ENCODE data around the gene MYDGF. TPM values are rescaled to one million over a fixed set of nuclear protein-coding genes. Genes with fewer than 3 reads are reported as not detected.
A peak's percentile ranks its signal among the peaks of the same experiment; 100 is the strongest.
"Not testable (repeated sequence)": the region's sequence is repeated elsewhere in the genome, so short reads cannot be mapped to it uniquely, and the experiment has no call there.

The MYDGF gene
- total and polyA plus RNA-seq, 2 experiments from 2014 or later, result 207 to 591 TPM

GRCh38 chr19:4684312-4685095, 14.4 kb upstream of the MYDGF start:
- TF ChIP-seq EZH2 (IDR thresholded peaks at IDR 0.05; ENCODE audit: insufficient read depth, poor library complexity, severe bottlenecking), result no peak
- TF ChIP-seq EZH2phosphoT487 (IDR thresholded peaks at IDR 0.05; ENCODE audit: insufficient read depth, low read depth), result no peak
- Histone ChIP-seq H3K4me2 (ENCODE audit: unreplicated experiment) (no peak overlapping the region), H2AFZ (no peak overlapping the region), H3K4me3 (no peak overlapping the region), H3F3A (ENCODE audit: insufficient read depth) (no peaks in the 10 kb centered on the region), H3K9me3 (ENCODE audit: low read depth) (no peaks in the 10 kb centered on the region), H3K36me3 (ENCODE audit: low read depth) (peaks cover 3% of the 10 kb centered on the region; the same call in 1 of the 2 replicates), H3K27me3 (replicated peaks; ENCODE audit: insufficient read depth) (no peaks in the 10 kb centered on the region), H3K9me2 (ENCODE audit: insufficient read depth) (no peaks in the 10 kb centered on the region), H3K79me2 (ENCODE audit: insufficient read depth) (no peaks in the 10 kb centered on the region), H3K9ac (no peak overlapping the region), H4K20me1 (ENCODE audit: insufficient read depth) (no peaks in the 10 kb centered on the region), H3K4me1 (ENCODE audit: insufficient read depth) (no peaks in the 10 kb centered on the region), H3K27ac (no peak overlapping the region)
- no peak for DNase-seq
- in situ Hi-C loops (cut with MboI), result no loop called here
- WGBS, 2 experiments (ENCODE audit: low coverage in 1 of 2, low lambda C conversion rate in 2 of 2, missing lambda C conversion rate in 2 of 2), result 90 to 93% methylated on average over 21 to 28 of the region's 28 CpGs

GRCh38 chr19:4682417-4683200, 12.5 kb upstream of the MYDGF start:
- in situ Hi-C loops (cut with MboI), result no loop called here
- no peaks in the 10 kb centered on the region for H3K9me2 ChIP-seq (ENCODE audit: insufficient read depth)
- H3K4me3 ChIP-seq, result no peak overlapping the region
- no peak overlapping the region for H3K9ac ChIP-seq
- no peaks in the 10 kb centered on the region for H4K20me1 ChIP-seq (ENCODE audit: insufficient read depth)
- no peak overlapping the region for H3K27ac ChIP-seq
- no peak overlapping the region for H2AFZ ChIP-seq
- TF ChIP-seq EZH2phosphoT487 (IDR thresholded peaks at IDR 0.05; ENCODE audit: insufficient read depth, low read depth) (no peak), EZH2 (IDR thresholded peaks at IDR 0.05; ENCODE audit: insufficient read depth, poor library complexity, severe bottlenecking) (no peak)
- H3K9me3 ChIP-seq (ENCODE audit: low read depth), result no peaks in the 10 kb centered on the region
- no peaks in the 10 kb centered on the region for H3K4me1 ChIP-seq (ENCODE audit: insufficient read depth)
- no peak for DNase-seq
- H3K4me2 ChIP-seq (ENCODE audit: unreplicated experiment), result no peak overlapping the region
- H3K27me3 ChIP-seq (replicated peaks; ENCODE audit: insufficient read depth), result no peaks in the 10 kb centered on the region
- H3K36me3 ChIP-seq (ENCODE audit: low read depth), result peaks cover 3% of the 10 kb centered on the region; the same call in 1 of the 2 replicates
- WGBS, 2 experiments (ENCODE audit: low coverage in 1 of 2, low lambda C conversion rate in 2 of 2, missing lambda C conversion rate in 2 of 2), result 94 to 96% methylated on average over 26 to 43 of the region's 45 CpGs
- no peaks in the 10 kb centered on the region for H3F3A ChIP-seq (ENCODE audit: insufficient read depth)
- no peaks in the 10 kb centered on the region for H3K79me2 ChIP-seq (ENCODE audit: insufficient read depth)

- H3K27ac ChIP-seq; H3K9me2 ChIP-seq (ENCODE audit: insufficient read depth); in situ Hi-C loops (cut with MboI); H3K4me1 ChIP-seq (ENCODE audit: insufficient read depth); H3K9ac ChIP-seq; H3K9me3 ChIP-seq (ENCODE audit: low read depth); DNase-seq; H4K20me1 ChIP-seq (ENCODE audit: insufficient read depth); H3K79me2 ChIP-seq (ENCODE audit: insufficient read depth); H3F3A ChIP-seq (ENCODE audit: insufficient read depth); H2AFZ ChIP-seq; H3K4me2 ChIP-seq (ENCODE audit: unreplicated experiment); H3K36me3 ChIP-seq (ENCODE audit: low read depth); H3K27me3 ChIP-seq (replicated peaks; ENCODE audit: insufficient read depth); H3K4me3 ChIP-seq: not testable (repeated sequence)
- 95 to 98% methylated on average over 7 of the region's 7 CpGs for WGBS, 2 experiments (ENCODE audit: low coverage in 1 of 2, low lambda C conversion rate in 2 of 2, missing lambda C conversion rate in 2 of 2)
Measured at GRCh38 chr19:4680021-4680420, 9.9 kb upstream of the MYDGF start.

GRCh38 chr19:4678881-4679790, 9.0 kb upstream of the MYDGF start:
- peak; percentile 18 for DNase-seq
- in situ Hi-C loops (cut with MboI), result no loop called here
- no peak overlapping the region for H3K4me3 ChIP-seq
- H3K9ac ChIP-seq, result no peak overlapping the region
- H3K27ac ChIP-seq, result no peak overlapping the region
- no peak overlapping the region for H2AFZ ChIP-seq
- no peaks in the 10 kb centered on the region for H3K79me2 ChIP-seq (ENCODE audit: insufficient read depth)
- no peaks in the 10 kb centered on the region; the same call in 1 of the 2 replicates for H3F3A ChIP-seq (ENCODE audit: insufficient read depth)
- peaks cover 3% of the 10 kb centered on the region; the same call in 1 of the 2 replicates for H3K36me3 ChIP-seq (ENCODE audit: low read depth)
- 73 to 77% methylated on average over 19 to 34 of the region's 34 CpGs for WGBS, 2 experiments (ENCODE audit: low coverage in 1 of 2, low lambda C conversion rate in 2 of 2, missing lambda C conversion rate in 2 of 2)
- H3K4me1 ChIP-seq (ENCODE audit: insufficient read depth), result no peaks in the 10 kb centered on the region
- H3K27me3 ChIP-seq (replicated peaks; ENCODE audit: insufficient read depth), result no peaks in the 10 kb centered on the region
- H3K9me2 ChIP-seq (ENCODE audit: insufficient read depth), result no peaks in the 10 kb centered on the region
- no peak overlapping the region for H3K4me2 ChIP-seq (ENCODE audit: unreplicated experiment)
- H3K9me3 ChIP-seq (ENCODE audit: low read depth), result no peaks in the 10 kb centered on the region
- TF ChIP-seq EZH2 (IDR thresholded peaks at IDR 0.05; ENCODE audit: insufficient read depth, poor library complexity, severe bottlenecking), result no peak
- TF ChIP-seq EZH2phosphoT487 (IDR thresholded peaks at IDR 0.05; ENCODE audit: insufficient read depth, low read depth), result no peak
- H4K20me1 ChIP-seq (ENCODE audit: insufficient read depth), result no peaks in the 10 kb centered on the region
